K562 (cell line): Measurements from ENCODE around the gene TRPC4. TPM values are rescaled to one million over a fixed set of nuclear protein-coding genes. Genes with fewer than 3 reads are reported as not detected.

ENCODE experiments used
- ATAC-seq: fragments of 200-7000 bp; cut with Tn5 transposase; 3 replicates; pipeline ENCODE4 v1.9.1; 2020; ENCODE audit warnings: moderate library complexity
- BruUV-seq: library from RNA; stranded (reverse); fragments of 400-500 nt; replicated peaks from 2 replicates; lab custom pipeline; 2021; lab: Mats Ljungman, UMichigan
- CTCF ChIA-PET: fragments of 300-600 bp; formaldehyde crosslinking; extraction: SDS; loops from one replicate; lab custom pipeline; 2021; ENCODE audit warnings: low intra/inter-chr PET ratio; lab: Yijun Ruan, JAX
- POLR2A ChIA-PET: fragments of 300-600, 350-650 bp; sonication (Branson Sonifier 250); formaldehyde crosslinking; extraction: SDS; loops from one replicate; lab custom pipeline; 2021; ENCODE audit warnings: antibody characterized with exemption, inconsistent platforms; lab: Yijun Ruan, JAX
- DNase-seq, 4 experiments: peaks; one replicate each; pipeline versions ENCODE4 v3.0.0 to v3.0.0-alpha.2; 2011 to 2018; ENCODE audit warnings: low spot score in 3 of 4, mixed read lengths in 3 of 4; ENCODE audit errors: extremely low read depth in 1 of 4
- FAIRE-seq: peaks from 2 replicates; lab custom pipeline; 2011; peaks lifted over from hg19 to GRCh38; lab: Jason Lieb, UNC
- H2AFZ ChIP-seq: 2 replicates; pipeline ENCODE4 v1.6.0; 2011; ENCODE audit warnings: low read depth, low read length, control low read depth, inconsistent platforms
- H3K27ac ChIP-seq: fragments of 200-600 bp; 3 replicates; pipeline ENCODE4 v1.8.0; 2011; ENCODE audit warnings: low read depth, mild to moderate bottlenecking, control low read depth, inconsistent platforms, low read length, moderate library complexity, mixed read lengths; ENCODE audit errors: extremely low read depth
- H3K27me3 ChIP-seq, 2 experiments: fragments of 300-600 bp in 1 of 2; 2 replicates in 1 of 2; 3 replicates in 1 of 2; pipeline versions ENCODE4 v1.6.0 to v1.8.0; 2011; ENCODE audit warnings: inconsistent platforms in 2 of 2, low read length in 2 of 2, mild to moderate bottlenecking in 1 of 2, mixed read lengths in 1 of 2, moderate library complexity in 1 of 2; ENCODE audit not compliant: control insufficient read depth in 2 of 2, insufficient read depth in 2 of 2
- H3K36me3 ChIP-seq: fragments of 300-600 bp; 3 replicates; pipeline ENCODE4 v1.8.0; 2011; ENCODE audit warnings: mild to moderate bottlenecking, low read length, inconsistent platforms; ENCODE audit not compliant: control insufficient read depth, insufficient read depth
- H3K4me1 ChIP-seq, 2 experiments: fragments of 200-600 bp in 1 of 2; replicated peaks in 1 of 2; 2 replicates in 1 of 2; 3 replicates in 1 of 2; pipeline versions ENCODE4 v1.5.1 to v1.8.0; 2011; ENCODE audit warnings: inconsistent platforms in 2 of 2, low read length in 2 of 2, mild to moderate bottlenecking in 1 of 2, mixed read lengths in 1 of 2, moderate library complexity in 1 of 2; ENCODE audit not compliant: control insufficient read depth in 2 of 2, insufficient read depth in 2 of 2
- H3K4me2 ChIP-seq: 2 replicates; pipeline ENCODE4 v1.6.1; 2011; ENCODE audit warnings: low read length, control low read depth, inconsistent platforms, mixed read lengths; ENCODE audit not compliant: insufficient read depth
- H3K4me3 ChIP-seq: fragments of 200-600 bp; sonication (generic), shearing (Covaris generic); 2 replicates; pipeline ENCODE4 v1.5.1; 2016; ENCODE audit warnings: control low read depth, inconsistent platforms
- H3K79me2 ChIP-seq: fragments of 200-600 bp; 3 replicates; pipeline ENCODE4 v1.8.0; 2011; ENCODE audit warnings: low read length, inconsistent platforms; ENCODE audit not compliant: control insufficient read depth, insufficient read depth
- H3K9ac ChIP-seq, 2 experiments: 2 replicates each; pipeline versions ENCODE4 v1.6.0 to v1.6.1; 2011; ENCODE audit warnings: low read depth in 2 of 2, low read length in 2 of 2, control low read depth in 1 of 2, inconsistent platforms in 1 of 2, mild to moderate bottlenecking in 1 of 2, mixed read lengths in 1 of 2; ENCODE audit not compliant: insufficient read depth in 1 of 2
- H3K9me1 ChIP-seq: one replicate; pipeline ENCODE4 v1.6.0; 2011; ENCODE audit warnings: inconsistent platforms, mild to moderate bottlenecking, low read length, moderate library complexity; ENCODE audit not compliant: control insufficient read depth, insufficient read depth
- H3K9me3 ChIP-seq: replicated peaks from 2 replicates; pipeline ENCODE4 v1.5.1; 2011; ENCODE audit warnings: low read depth, low read length, inconsistent platforms; ENCODE audit not compliant: control insufficient read depth, insufficient read depth
- H4K20me1 ChIP-seq: replicated peaks from 2 replicates; pipeline ENCODE4 v1.6.1; 2011; ENCODE audit warnings: low read length, inconsistent platforms, mixed read lengths; ENCODE audit not compliant: control insufficient read depth, insufficient read depth
- ELF2 ChIP-seq: fragments of 250-450 bp; sonication (Bioruptor Pico); IDR thresholded peaks from 2 replicates; pipeline ENCODE4 v1.5.0; 2021; ENCODE audit warnings: mild to moderate bottlenecking
- ESRRA ChIP-seq: fragments of 450-650 bp; IDR thresholded peaks from 2 replicates; pipeline ENCODE4 v1.6.1; 2014; ENCODE audit warnings: low read depth, mild to moderate bottlenecking, moderate library complexity, borderline replicate concordance
- FOSL1 ChIP-seq: fragments of 200-800 bp; sonication (Bioruptor generic); conservative IDR thresholded peaks from 2 replicates; pipeline ENCODE4 v1.6.1; 2016; ENCODE audit warnings: missing genetic modification characterization, missing compliant biosample characterization
- HMG20A ChIP-seq: fragments of 450-650 bp; formaldehyde crosslinking; conservative IDR thresholded peaks from 2 replicates; pipeline ENCODE4 v1.4.0; 2020; ENCODE audit warnings: mild to moderate bottlenecking, mixed read lengths
- HNRNPH1 ChIP-seq: fragments of 200-400 bp; formaldehyde crosslinking; optimal IDR thresholded peaks from 2 replicates; pipeline ENCODE3; 2017; ENCODE audit warnings: low read depth, mild to moderate bottlenecking, low read length, moderate library complexity
- L3MBTL2 ChIP-seq: fragments of 450-650 bp; IDR thresholded peaks from 2 replicates; pipeline ENCODE4 v1.6.1; 2016; ENCODE audit warnings: mild to moderate bottlenecking, moderate library complexity
- PHB ChIP-seq: fragments of 250-450 bp; sonication (Bioruptor Pico); IDR thresholded peaks from 2 replicates; pipeline ENCODE4 v1.5.0; 2021
- RFX1 ChIP-seq: fragments of 450-650 bp; IDR thresholded peaks from 2 replicates; pipeline ENCODE4 v1.6.1; 2016; ENCODE audit warnings: mild to moderate bottlenecking, moderate library complexity
- ZNF79 ChIP-seq: fragments of 250-450 bp; sonication (Bioruptor Pico); IDR thresholded peaks from 2 replicates; pipeline ENCODE4 v1.4.0; 2020; ENCODE audit warnings: low read depth, mild to moderate bottlenecking, moderate library complexity
- WGBS: fragments of 100-300 bp; shearing (Covaris generic); methylation state at CpG from one replicate; pipeline ENCODE4 v1.1.6; 2016; ENCODE audit warnings: low coverage, mixed read lengths; ENCODE audit not compliant: insufficient coverage; ENCODE audit errors: missing lambda C conversion rate; 5-methylcytosine and 5-hydroxymethylcytosine counted together
- in situ Hi-C: fragments of 300-500 bp; cut with MboI; formaldehyde crosslinking; loops from 4 replicates; pipeline ENCODE4 v1.15.0; 2018; ENCODE audit warnings: inconsistent platforms, mixed read lengths
- intact Hi-C: fragments of 100-400 bp; cut with micrococcal nuclease; formaldehyde crosslinking; loops from 2 replicates; pipeline ENCODE4 v1.14.2; 2022
- polyA plus RNA-seq, 8 experiments: library from polyadenylated mRNA; depleted of rRNA in 4 of 8; stranded (reverse) in 5 of 8; unstranded in 3 of 8; fragments of >200 nt; fragmentation: Nextera tagmentation in 2 of 8; fragmentation: Illumina TruSeq in 1 of 8; extraction: Ambion mirVana in 2 of 8; extraction: Trizol in 1 of 8; gene quantifications; 2 replicates each; pipeline versions ENCODE4 v1.2.1 to v1.2.3, GENCODE V29; 2011 to 2014; ENCODE audit warnings: inconsistent platforms in 1 of 8, missing spikeins in 1 of 8
- total RNA-seq, 7 experiments: library from RNA; depleted of rRNA in 6 of 7; stranded (reverse); fragments of >200 nt in 6 of 7; fragmentation: Illumina TruSeq in 2 of 7; extraction: Trizol in 2 of 7; gene quantifications; 2 replicates each; pipeline versions ENCODE4 v1.2.1 to v1.2.3, GENCODE V29; 2011 to 2021; ENCODE audit warnings: low replicate concordance in 1 of 7
- TF ChIP-seq, protein P1 (sequence below): fragments of 450-650 bp; IDR thresholded peaks from 2 replicates; pipeline ENCODE4 v1.6.1; 2014; ENCODE audit warnings: low read depth, mild to moderate bottlenecking, moderate library complexity, borderline replicate concordance
- TF ChIP-seq, protein P2 (sequence below): fragments of 250-450 bp; sonication (Bioruptor Pico); IDR thresholded peaks from 2 replicates; pipeline ENCODE4 v1.8.0; 2021; ENCODE audit warnings: moderate library complexity, mild to moderate bottlenecking, inconsistent platforms
- TF ChIP-seq, protein P3 (sequence below): sonication (generic); formaldehyde crosslinking; IDR thresholded peaks from 2 replicates; pipeline ENCODE4 v1.8.0; 2022; ENCODE audit warnings: mild to moderate bottlenecking, low read depth, missing genetic modification reagents

The TRPC4 gene
- total and polyA plus RNA-seq, 9 of the 15 experiments (the other 6 are each of a cell fraction or from before 2014, with no cell fraction given): 0.03 to 0.04 TPM; not detected in 7

DNA sequence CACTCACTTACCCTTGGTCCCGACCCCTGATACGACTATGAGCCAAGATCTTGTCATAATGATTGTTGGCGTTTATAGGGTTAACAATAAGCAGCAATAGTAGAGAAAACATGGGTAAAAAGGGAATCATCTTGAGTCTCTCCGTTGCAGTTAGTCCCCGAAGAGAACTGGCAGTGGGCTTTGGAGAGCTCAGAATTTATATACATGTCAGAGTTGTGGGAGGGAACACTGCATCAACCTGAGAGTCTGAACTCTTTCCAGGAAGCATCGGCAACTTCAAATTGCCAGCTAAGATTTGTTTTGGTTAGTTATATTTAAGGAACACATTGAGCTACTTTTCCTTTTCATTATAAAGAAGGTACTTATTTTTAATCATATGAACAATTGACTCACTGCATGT, 271.0 kb downstream of the TRPC4 start, which contains the start of gene POSTN:
TSS of gene POSTN (minus strand) at position 172 of the 400 bp plus-strand sequence. CDS start at position 130, 42 bp downstream.
- no peak for FAIRE-seq
- no peaks in the 10 kb centered on the region for H3K27me3 ChIP-seq
- H3K9me1 ChIP-seq: no peaks in the 10 kb centered on the region
- no peak within 1 kb of the TSS for H3K4me2 ChIP-seq
- ChIA-PET POLR2A (no interaction called here), CTCF (interaction anchor here (0.7 kb wide), 1 partner anchor 938 kb away, joined by 3 read pairs; no protein-coding TSS in a partner anchor)
- H3K4me3 ChIP-seq: no peak within 1 kb of the TSS
- no peaks in the 10 kb centered on the region for H3K79me2 ChIP-seq
- H3K9ac ChIP-seq: no peak within 1 kb of the TSS
- no peak within 1 kb of the TSS for H3K27ac ChIP-seq
- ATAC-seq: no peak
- no peaks in the 10 kb centered on the region for H3K4me1 ChIP-seq
- intact Hi-C loops (no loop called here), in situ Hi-C loops (no loop called here)
- H4K20me1 ChIP-seq: no peaks in the 10 kb centered on the region
- no TSS peak for BruUV-seq
- DNase-seq: no peak
- TF ChIP-seq RFX1: no peak
- no peak for TF ChIP-seq L3MBTL2
- no peak for TF ChIP-seq ESRRA
- no peak for TF ChIP-seq ELF2 (CRISPR knock-in tag)
- no peak for TF ChIP-seq ZNF79
- TF ChIP-seq, protein P1, sequence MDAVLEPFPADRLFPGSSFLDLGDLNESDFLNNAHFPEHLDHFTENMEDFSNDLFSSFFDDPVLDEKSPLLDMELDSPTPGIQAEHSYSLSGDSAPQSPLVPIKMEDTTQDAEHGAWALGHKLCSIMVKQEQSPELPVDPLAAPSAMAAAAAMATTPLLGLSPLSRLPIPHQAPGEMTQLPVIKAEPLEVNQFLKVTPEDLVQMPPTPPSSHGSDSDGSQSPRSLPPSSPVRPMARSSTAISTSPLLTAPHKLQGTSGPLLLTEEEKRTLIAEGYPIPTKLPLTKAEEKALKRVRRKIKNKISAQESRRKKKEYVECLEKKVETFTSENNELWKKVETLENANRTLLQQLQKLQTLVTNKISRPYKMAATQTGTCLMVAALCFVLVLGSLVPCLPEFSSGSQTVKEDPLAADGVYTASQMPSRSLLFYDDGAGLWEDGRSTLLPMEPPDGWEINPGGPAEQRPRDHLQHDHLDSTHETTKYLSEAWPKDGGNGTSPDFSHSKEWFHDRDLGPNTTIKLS: no peak
- no peak for TF ChIP-seq PHB (CRISPR knock-in tag)
- TF ChIP-seq HNRNPH1: no peak
- TF ChIP-seq FOSL1: no peak
- no peak for TF ChIP-seq HMG20A (CRISPR knock-in tag)
- TF ChIP-seq, protein P2, sequence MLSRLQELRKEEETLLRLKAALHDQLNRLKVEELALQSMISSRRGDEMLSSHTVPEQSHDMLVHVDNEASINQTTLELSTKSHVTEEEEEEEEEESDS (CRISPR knock-in tag): no peak
- TF ChIP-seq, protein P3, sequence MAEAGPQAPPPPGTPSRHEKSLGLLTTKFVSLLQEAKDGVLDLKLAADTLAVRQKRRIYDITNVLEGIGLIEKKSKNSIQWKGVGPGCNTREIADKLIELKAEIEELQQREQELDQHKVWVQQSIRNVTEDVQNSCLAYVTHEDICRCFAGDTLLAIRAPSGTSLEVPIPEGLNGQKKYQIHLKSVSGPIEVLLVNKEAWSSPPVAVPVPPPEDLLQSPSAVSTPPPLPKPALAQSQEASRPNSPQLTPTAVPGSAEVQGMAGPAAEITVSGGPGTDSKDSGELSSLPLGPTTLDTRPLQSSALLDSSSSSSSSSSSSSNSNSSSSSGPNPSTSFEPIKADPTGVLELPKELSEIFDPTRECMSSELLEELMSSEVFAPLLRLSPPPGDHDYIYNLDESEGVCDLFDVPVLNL (CRISPR knock-in tag): no peak
- WGBS: 0% methylated on average over 6 of the region's 6 CpGs
- no peaks in the 10 kb centered on the region for H3K36me3 ChIP-seq
- H3K9me3 ChIP-seq: no peaks in the 10 kb centered on the region
- H2AFZ ChIP-seq: no peak within 1 kb of the TSS
